Activated T-helper 1 cell treated with anti-CD3 and anti-CD28 coated beads, Interleukin-12 subunit alpha, Interleukin-12 subunit beta, Interleukin-2, Interleukin-4 antibody, amounts not matched to agents 30 ng/mL and 10 ng/mL and 1 ng/mL, durations not matched to agents 14 hours and 24 hours and 36 hours (primary cell): Measurements from ENCODE around the gene IL6R. TPM values are rescaled to one million over a fixed set of nuclear protein-coding genes. Genes with fewer than 3 reads are reported as not detected.
A peak's percentile ranks its signal among the peaks of the same experiment; 100 is the strongest.

Experiments used
- DNase-seq: peaks from one replicate; pipeline ENCODE4 v3.0.0; 2021; ENCODE audit warnings: low spot score
- H3K27ac Mint-ChIP-seq: one replicate; pipeline ENCODE4 v1.8.0; 2021; ENCODE audit warnings: mild to moderate bottlenecking, mixed read lengths
- H3K27me3 Mint-ChIP-seq: one replicate; pipeline ENCODE4 v1.8.0; 2022; ENCODE audit warnings: mild to moderate bottlenecking, moderate library complexity, mixed read lengths; ENCODE audit not compliant: insufficient read depth
- H3K36me3 Mint-ChIP-seq: one replicate; pipeline ENCODE4 v1.8.0; 2021; ENCODE audit warnings: low read depth, mixed read lengths
- H3K4me1 Mint-ChIP-seq: one replicate; pipeline ENCODE4 v1.8.0; 2021; ENCODE audit warnings: low read depth, mixed read lengths
- H3K4me3 Mint-ChIP-seq: one replicate; pipeline ENCODE4 v1.8.0; 2021; ENCODE audit warnings: mild to moderate bottlenecking, moderate library complexity, mixed read lengths
- H3K9me3 Mint-ChIP-seq: one replicate; pipeline ENCODE4 v1.8.0; 2021; ENCODE audit warnings: mixed read lengths
- intact Hi-C: fragments of 100-400 bp; cut with micrococcal nuclease; formaldehyde crosslinking; loops from one replicate; pipeline ENCODE4 v1.15.1; 2024
- total RNA-seq: library from RNA; stranded (reverse); gene quantifications from 2 replicates; pipeline ENCODE4 v1.2.3, GENCODE V29; 2022

IL6R gene
- total RNA-seq, 1 donor from 2014 or later: 5.0 TPM

GRCh38 chr1:154489695-154490274, 84.6 kb downstream of the IL6R start:
- Mint-ChIP-seq H3K4me3 (no peak overlapping the region), H3K4me1 (peaks cover 19% of the 10 kb centered on the region), H3K36me3 (no peaks in the 10 kb centered on the region), H3K27me3 (peaks cover 19% of the 10 kb centered on the region), H3K27ac (no peak overlapping the region), H3K9me3 (no peaks in the 10 kb centered on the region)
- intact Hi-C loops: loop anchor here (10.0 kb wide), 1 partner anchor 595 kb away; no protein-coding TSS in a partner anchor
- no peak for DNase-seq

- Mint-ChIP-seq H3K27me3 (peaks cover 19% of the 10 kb centered on the region), H3K27ac (no peak overlapping the region)
Observed at GRCh38 chr1:154490317-154490716, 85.2 kb downstream of the IL6R start.

GRCh38 chr1:154492115-154492514, 87.0 kb downstream of the IL6R start:
- H3K9me3 Mint-ChIP-seq: no peaks in the 10 kb centered on the region
- no peak overlapping the region for H3K4me3 Mint-ChIP-seq
- no peak for DNase-seq
- H3K27ac Mint-ChIP-seq: no peak overlapping the region
- peaks cover 15% of the 10 kb centered on the region for H3K27me3 Mint-ChIP-seq
- intact Hi-C loops: no loop called here
- no peaks in the 10 kb centered on the region for H3K36me3 Mint-ChIP-seq
- peaks cover 24% of the 10 kb centered on the region for H3K4me1 Mint-ChIP-seq

More at GRCh38 chr1:154490317-154490716, 85.2 kb downstream of the IL6R start:
- H3K4me3 Mint-ChIP-seq: no peak overlapping the region
- no peaks in the 10 kb centered on the region for H3K9me3 Mint-ChIP-seq
- peaks cover 19% of the 10 kb centered on the region for H3K4me1 Mint-ChIP-seq
- no peaks in the 10 kb centered on the region for H3K36me3 Mint-ChIP-seq
- no peak for DNase-seq
- intact Hi-C loops: no loop called here

GRCh38 chr1:154493276-154493675, 88.1 kb downstream of the IL6R start:
- Mint-ChIP-seq H3K36me3 (no peaks in the 10 kb centered on the region), H3K27me3 (peaks cover 17% of the 10 kb centered on the region), H3K27ac (no peak overlapping the region), H3K4me3 (peak overlapping the region; percentile 5), H3K9me3 (no peaks in the 10 kb centered on the region), H3K4me1 (peaks cover 25% of the 10 kb centered on the region)
- intact Hi-C loops: no loop called here
- DNase-seq: no peak

- intact Hi-C loops: no loop called here
- no peak overlapping the region for H3K4me3 Mint-ChIP-seq
- peaks cover 31% of the 10 kb centered on the region for H3K27me3 Mint-ChIP-seq
- no peaks in the 10 kb centered on the region for H3K9me3 Mint-ChIP-seq
- peaks cover 33% of the 10 kb centered on the region for H3K4me1 Mint-ChIP-seq
- no peak overlapping the region for H3K27ac Mint-ChIP-seq
- no peaks in the 10 kb centered on the region for H3K36me3 Mint-ChIP-seq
- no peak for DNase-seq
Observed at GRCh38 chr1:154495496-154496273, 90.5 kb downstream of the IL6R start.

GRCh38 chr1:154496383-154496782, 91.2 kb downstream of the IL6R start:
- Mint-ChIP-seq H3K4me1 (peaks cover 33% of the 10 kb centered on the region), H3K36me3 (no peaks in the 10 kb centered on the region), H3K4me3 (no peak overlapping the region), H3K9me3 (no peaks in the 10 kb centered on the region), H3K27ac (no peak overlapping the region), H3K27me3 (peaks cover 37% of the 10 kb centered on the region)
- intact Hi-C loops: no loop called here
- DNase-seq: no peak

GRCh38 chr1:154497026-154497806, 92.1 kb downstream of the IL6R start:
- no peak overlapping the region for H3K4me3 Mint-ChIP-seq
- intact Hi-C loops: loop anchor here (1.0 kb wide), 1 partner anchor 34 kb away; no protein-coding TSS in a partner anchor
- no peak for DNase-seq
- H3K27me3 Mint-ChIP-seq: peaks cover 34% of the 10 kb centered on the region
- no peaks in the 10 kb centered on the region for H3K36me3 Mint-ChIP-seq
- H3K9me3 Mint-ChIP-seq: no peaks in the 10 kb centered on the region
- H3K4me1 Mint-ChIP-seq: peaks cover 30% of the 10 kb centered on the region
- H3K27ac Mint-ChIP-seq: no peak overlapping the region

GRCh38 chr1:154499446-154499845, 94.3 kb downstream of the IL6R start:
- Mint-ChIP-seq H3K4me1 (peaks cover 14% of the 10 kb centered on the region), H3K4me3 (no peak overlapping the region), H3K27me3 (peaks cover 52% of the 10 kb centered on the region), H3K27ac (no peak overlapping the region), H3K9me3 (no peaks in the 10 kb centered on the region), H3K36me3 (no peaks in the 10 kb centered on the region)
- DNase-seq: no peak
- intact Hi-C loops: no loop called here

GRCh38 chr1:154500533-154500932, 95.4 kb downstream of the IL6R start:
- Mint-ChIP-seq H3K36me3 (no peaks in the 10 kb centered on the region), H3K27ac (no peak overlapping the region), H3K4me1 (peaks cover 14% of the 10 kb centered on the region), H3K27me3 (peaks cover 61% of the 10 kb centered on the region), H3K9me3 (no peaks in the 10 kb centered on the region), H3K4me3 (no peak overlapping the region)
- intact Hi-C loops: no loop called here
- DNase-seq: no peak

- Mint-ChIP-seq H3K36me3 (no peaks in the 10 kb centered on the region), H3K4me1 (peaks cover 14% of the 10 kb centered on the region), H3K27me3 (peaks cover 69% of the 10 kb centered on the region), H3K4me3 (no peak overlapping the region), H3K9me3 (no peaks in the 10 kb centered on the region), H3K27ac (no peak overlapping the region)
- intact Hi-C loops: no loop called here
- DNase-seq: no peak
Observed at GRCh38 chr1:154501423-154502065, 96.4 kb downstream of the IL6R start.

GRCh38 chr1:154502066-154502743, 97.1 kb downstream of the IL6R start, which contains the start of the genes SHE and TDRD10:
SHE (minus strand) TSS chr1:154502412; CDS start chr1:154502026, 386 bp downstream.
TDRD10 (plus strand) TSS chr1:154502219; CDS start chr1:154506904, 4,685 bp downstream.
- DNase-seq: no peak
- Mint-ChIP-seq H3K27me3 (peaks cover 67% of the 10 kb centered on the region), H3K36me3 (no peaks in the 10 kb centered on the region), H3K9me3 (no peaks in the 10 kb centered on the region), H3K27ac (no peak within 1 kb of the TSS), H3K4me3 (no peak within 1 kb of the TSS), H3K4me1 (peaks cover 8% of the 10 kb centered on the region)
- intact Hi-C loops: no loop called here

- H3K36me3 Mint-ChIP-seq: no peaks in the 10 kb centered on the region
- no peak for DNase-seq
- peaks cover 8% of the 10 kb centered on the region for H3K4me1 Mint-ChIP-seq
- no peaks in the 10 kb centered on the region for H3K9me3 Mint-ChIP-seq
- H3K27ac Mint-ChIP-seq: no peak overlapping the region
- intact Hi-C loops: no loop called here
- H3K4me3 Mint-ChIP-seq: no peak overlapping the region
- peaks cover 69% of the 10 kb centered on the region for H3K27me3 Mint-ChIP-seq
Observed at GRCh38 chr1:154502744-154503115, 97.6 kb downstream of the IL6R start.
